ENCODE measurements around the gene TTLL1. TPM values are rescaled to one million over a fixed set of nuclear protein-coding genes. Genes with fewer than 3 reads are reported as not detected.

Gene TTLL1
- total and polyA plus RNA-seq, 9 of the 15 experiments (the other 6 are each of a cell fraction or from before 2014, with no cell fraction given) = 0.06 to 0.85 (median 0.17) TPM

DNA sequence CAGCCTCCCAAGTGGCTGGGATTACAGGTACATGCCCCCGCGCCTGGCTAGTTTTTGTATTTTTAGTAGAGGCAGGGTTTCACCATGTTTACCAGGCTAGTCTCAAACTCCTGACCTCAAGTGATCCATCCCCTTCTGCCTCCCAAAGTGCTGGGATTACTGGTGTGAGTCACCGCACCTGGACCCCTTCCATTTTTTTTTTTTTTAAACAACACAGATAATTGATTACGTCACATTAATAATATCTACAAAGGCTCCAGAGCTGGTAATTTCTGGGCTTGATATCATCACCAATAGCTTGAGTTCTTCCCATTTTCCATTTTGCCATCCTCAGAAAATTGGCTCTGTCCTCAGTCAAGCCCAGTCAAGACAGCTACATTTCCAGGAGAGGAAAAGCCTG, 7.2 kb downstream of the TTLL1 start:
- H3K9me1 ChIP-seq (ENCODE audit: control insufficient read depth, insufficient read depth, low read length) = no peaks in the 10 kb centered on the region
- H3K36me3 ChIP-seq (ENCODE audit: control insufficient read depth, insufficient read depth, low read length) = no peaks in the 10 kb centered on the region
- H3K4me1 ChIP-seq (replicated peaks in 1 of 2; ENCODE audit: control insufficient read depth in 2 of 2, insufficient read depth in 2 of 2, low read length in 2 of 2) = peaks cover 0 to 7% of the 10 kb centered on the region in 2 experiments; a peak in 3 of 5 replicates
- BruUV-seq (replicated peaks) = no TSS peak
- ATAC-seq (no peak), FAIRE-seq (no peak), DNase-seq (ENCODE audit: extremely low read depth in 1 of 4, low spot score in 3 of 4) (no peak)
- no peak overlapping the region for H3K9ac ChIP-seq (ENCODE audit: insufficient read depth in 1 of 2, low read depth in 2 of 2, low read length in 2 of 2)
- intact Hi-C loops (cut with micrococcal nuclease) = no loop called here
- TF ChIP-seq, protein P1, sequence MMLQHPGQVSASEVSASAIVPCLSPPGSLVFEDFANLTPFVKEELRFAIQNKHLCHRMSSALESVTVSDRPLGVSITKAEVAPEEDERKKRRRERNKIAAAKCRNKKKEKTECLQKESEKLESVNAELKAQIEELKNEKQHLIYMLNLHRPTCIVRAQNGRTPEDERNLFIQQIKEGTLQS (IDR thresholded peaks at IDR 0.05) = no peak
- TF ChIP-seq, protein P1 (CRISPR knock-in tag; conservative IDR thresholded peaks at IDR 0.05) = no peak
- TF ChIP-seq THAP12 (CRISPR knock-in tag; IDR thresholded peaks at IDR 0.05) = no peak
- no peak for TF ChIP-seq MNT (conservative IDR thresholded peaks at IDR 0.05)
- no peak for TF ChIP-seq TRIM24 (IDR thresholded peaks at IDR 0.05)
- no peak for TF ChIP-seq MED1 (CRISPR knock-in tag; IDR thresholded peaks at IDR 0.05; ENCODE audit: borderline replicate concordance)
- no peak for TF ChIP-seq POLR2B (IDR thresholded peaks at IDR 0.05; ENCODE audit: low read depth, partially characterized antibody)
- no peak for TF ChIP-seq ZNF785 (CRISPR knock-in tag; IDR thresholded peaks at IDR 0.05)
- TF ChIP-seq, protein P2, sequence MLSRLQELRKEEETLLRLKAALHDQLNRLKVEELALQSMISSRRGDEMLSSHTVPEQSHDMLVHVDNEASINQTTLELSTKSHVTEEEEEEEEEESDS (CRISPR knock-in tag; IDR thresholded peaks at IDR 0.05) = no peak
- TF ChIP-seq HSF4 (CRISPR knock-in tag; IDR thresholded peaks at IDR 0.05; ENCODE audit: borderline replicate concordance) = no peak
- TF ChIP-seq, protein P3, sequence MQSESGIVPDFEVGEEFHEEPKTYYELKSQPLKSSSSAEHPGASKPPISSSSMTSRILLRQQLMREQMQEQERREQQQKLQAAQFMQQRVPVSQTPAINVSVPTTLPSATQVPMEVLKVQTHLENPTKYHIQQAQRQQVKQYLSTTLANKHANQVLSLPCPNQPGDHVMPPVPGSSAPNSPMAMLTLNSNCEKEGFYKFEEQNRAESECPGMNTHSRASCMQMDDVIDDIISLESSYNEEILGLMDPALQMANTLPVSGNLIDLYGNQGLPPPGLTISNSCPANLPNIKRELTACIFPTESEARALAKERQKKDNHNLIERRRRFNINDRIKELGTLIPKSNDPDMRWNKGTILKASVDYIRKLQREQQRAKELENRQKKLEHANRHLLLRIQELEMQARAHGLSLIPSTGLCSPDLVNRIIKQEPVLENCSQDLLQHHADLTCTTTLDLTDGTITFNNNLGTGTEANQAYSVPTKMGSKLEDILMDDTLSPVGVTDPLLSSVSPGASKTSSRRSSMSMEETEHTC (IDR thresholded peaks at IDR 0.05) = no peak
- H3K9me3 ChIP-seq (replicated peaks; ENCODE audit: control insufficient read depth, insufficient read depth, low read depth, low read length) = no peaks in the 10 kb centered on the region
- in situ Hi-C loops (cut with MboI) = no loop called here
- H4K20me1 ChIP-seq (replicated peaks; ENCODE audit: control insufficient read depth, insufficient read depth, low read length) = no peaks in the 10 kb centered on the region
- POLR2A ChIA-PET = no interaction called here
- H2AFZ ChIP-seq (ENCODE audit: low read depth, low read length) = no peak overlapping the region
- H3K27me3 ChIP-seq (ENCODE audit: control insufficient read depth in 2 of 2, insufficient read depth in 2 of 2, low read length in 2 of 2) = no peaks in the 10 kb centered on the region
- no peaks in the 10 kb centered on the region for H3K79me2 ChIP-seq (ENCODE audit: control insufficient read depth, insufficient read depth, low read length)
- 29% methylated on average over 3 of the region's 4 CpGs for WGBS (ENCODE audit: insufficient coverage, low coverage, missing lambda C conversion rate)
- no peak overlapping the region for H3K4me2 ChIP-seq (ENCODE audit: insufficient read depth, low read length)
- no peak overlapping the region for H3K27ac ChIP-seq (ENCODE audit: extremely low read depth, low read depth, low read length)
- CTCF ChIA-PET (ENCODE audit: low intra/inter-chr PET ratio) = no interaction called here
- no peak overlapping the region for H3K4me3 ChIP-seq

Data from K562 (cell line).